ENCODE measurements around the gene USP7. TPM values are rescaled to one million over a fixed set of nuclear protein-coding genes. Genes with fewer than 3 reads are reported as not detected.
A peak's percentile ranks its signal among the peaks of the same experiment; 100 is the strongest.
"Not testable (repeated sequence)": the region's sequence is repeated elsewhere in the genome, so short reads cannot be mapped to it uniquely, and the experiment has no call there.

The USP7 gene
- total RNA-seq, 2 donors from 2014 or later, result 60.2 to 84.9 TPM

- intact Hi-C loops (cut with DNase I), result no loop called here
- WGBS, result 53% methylated on average over 6 of the region's 6 CpGs
- H3K27ac ChIP-seq, result no peak overlapping the region
These were observed 85.2 kb downstream of the USP7 start for GRCh38 chr16:8878523-8878911.

GRCh38 chr16:8877894-8878522 lies 85.7 kb downstream of the USP7 start:
- Histone ChIP-seq H3K9me3 (no peaks in the 10 kb centered on the region), H3K36me3 (no peaks in the 10 kb centered on the region), H3K4me1 (replicated peaks) (no peaks in the 10 kb centered on the region), H3K27ac (no peak overlapping the region), H3K4me3 (no peak overlapping the region), H3K27me3 (replicated peaks; ENCODE audit: insufficient read depth) (no peaks in the 10 kb centered on the region)
- WGBS, result 57% methylated on average over 8 of the region's 8 CpGs
- TF ChIP-seq CTCF (IDR thresholded peaks at IDR 0.05), result no peak
- TF ChIP-seq POLR2AphosphoS5 (IDR thresholded peaks at IDR 0.05), result no peak
- TF ChIP-seq POLR2A (IDR thresholded peaks at IDR 0.05), result no peak
- DNase-seq (ENCODE audit: low spot score), result no peak
- intact Hi-C loops (cut with DNase I), result no loop called here

More at GRCh38 chr16:8878523-8878911, 85.2 kb downstream of the USP7 start:
- Histone ChIP-seq H3K36me3 (no peaks in the 10 kb centered on the region), H3K9me3 (no peaks in the 10 kb centered on the region), H3K27me3 (replicated peaks; ENCODE audit: insufficient read depth) (no peaks in the 10 kb centered on the region), H3K4me1 (replicated peaks) (no peaks in the 10 kb centered on the region), H3K4me3 (no peak overlapping the region)
- DNase-seq (ENCODE audit: low spot score), result no peak
- TF ChIP-seq CTCF (IDR thresholded peaks at IDR 0.05), result no peak
- TF ChIP-seq POLR2AphosphoS5 (IDR thresholded peaks at IDR 0.05), result peak; percentile 21

- H3K4me3 ChIP-seq; DNase-seq (ENCODE audit: low spot score); H3K27ac ChIP-seq; H3K9me3 ChIP-seq; H3K36me3 ChIP-seq; H3K4me1 ChIP-seq (replicated peaks); intact Hi-C loops (cut with DNase I); H3K27me3 ChIP-seq (replicated peaks; ENCODE audit: insufficient read depth): not testable (repeated sequence)
- WGBS, result 71% methylated on average over 7 of the region's 7 CpGs
These were observed 88.4 kb downstream of the USP7 start for GRCh38 chr16:8875317-8875716.

- H3K27me3 ChIP-seq (replicated peaks; ENCODE audit: insufficient read depth), result no peaks in the 10 kb centered on the region
- TF ChIP-seq POLR2A (IDR thresholded peaks at IDR 0.05) (no peak), CTCF (IDR thresholded peaks at IDR 0.05) (no peak), POLR2AphosphoS5 (IDR thresholded peaks at IDR 0.05) (no peak)
- H3K36me3 ChIP-seq, result no peaks in the 10 kb centered on the region
- H3K9me3 ChIP-seq, result no peaks in the 10 kb centered on the region
- DNase-seq (ENCODE audit: low spot score), result no peak
- no peak overlapping the region for H3K27ac ChIP-seq
- intact Hi-C loops (cut with DNase I), result no loop called here
- no peak overlapping the region for H3K4me3 ChIP-seq
- WGBS, result 37% methylated on average over 6 of the region's 6 CpGs
- H3K4me1 ChIP-seq (replicated peaks), result no peaks in the 10 kb centered on the region
These were observed 89.3 kb downstream of the USP7 start for GRCh38 chr16:8874388-8874787.

GRCh38 chr16:8873866-8874195 lies 89.9 kb downstream of the USP7 start:
- intact Hi-C loops (cut with DNase I); H3K4me3 ChIP-seq; H3K9me3 ChIP-seq; H3K27ac ChIP-seq; H3K27me3 ChIP-seq (replicated peaks; ENCODE audit: insufficient read depth); H3K36me3 ChIP-seq; DNase-seq (ENCODE audit: low spot score); H3K4me1 ChIP-seq (replicated peaks): not testable (repeated sequence)
- WGBS, result 93% methylated on average over 7 of the region's 7 CpGs

- no peak for DNase-seq (ENCODE audit: low spot score)
- Histone ChIP-seq H3K27ac (no peak overlapping the region), H3K36me3 (no peaks in the 10 kb centered on the region), H3K27me3 (replicated peaks; ENCODE audit: insufficient read depth) (no peaks in the 10 kb centered on the region), H3K4me3 (no peak overlapping the region), H3K9me3 (no peaks in the 10 kb centered on the region), H3K4me1 (replicated peaks) (no peaks in the 10 kb centered on the region)
- TF ChIP-seq POLR2A (IDR thresholded peaks at IDR 0.05) (no peak), POLR2AphosphoS5 (IDR thresholded peaks at IDR 0.05) (no peak)
- intact Hi-C loops (cut with DNase I), result no loop called here
- WGBS, result 86% methylated on average over 22 of the region's 22 CpGs
These were observed 90.5 kb downstream of the USP7 start for GRCh38 chr16:8872967-8873865.

Data from prostate gland (tissue), 2 donors.